BLaER1 (cell line): ENCODE results near the gene PFDN5.

Source experiments
- H3K27ac ChIP-seq: shearing (Covaris generic); formaldehyde crosslinking; 2 replicates; pipeline ENCODE4 v1.8.1; 2022
- H3K27me3 ChIP-seq: shearing (Covaris generic); formaldehyde crosslinking; 2 replicates; pipeline ENCODE4 v1.8.1; 2022
- H3K36me3 ChIP-seq: shearing (Covaris generic); formaldehyde crosslinking; 2 replicates; pipeline ENCODE4 v1.8.1; 2022
- H3K4me1 ChIP-seq: shearing (Covaris generic); formaldehyde crosslinking; 2 replicates; pipeline ENCODE4 v1.8.1; 2022
- H3K4me2 ChIP-seq: shearing (Covaris generic); formaldehyde crosslinking; 2 replicates; pipeline ENCODE4 v1.8.1; 2022
- H3K4me3 ChIP-seq: shearing (Covaris generic); formaldehyde crosslinking; 2 replicates; pipeline ENCODE4 v1.8.1; 2022
- H3K9ac ChIP-seq: shearing (Covaris generic); formaldehyde crosslinking; 2 replicates; pipeline ENCODE4 v1.8.1; 2022
- H3K9me3 ChIP-seq: shearing (Covaris generic); formaldehyde crosslinking; 2 replicates; pipeline ENCODE4 v1.8.1; 2022
- H4K20me1 ChIP-seq: shearing (Covaris generic); formaldehyde crosslinking; 2 replicates; pipeline ENCODE4 v1.8.1; 2022
- Cebpa-rat ChIP-seq: shearing (Covaris generic); IDR thresholded peaks from 2 replicates; pipeline ENCODE4 v1.8.1; 2022

PFDN5 gene

DNA sequence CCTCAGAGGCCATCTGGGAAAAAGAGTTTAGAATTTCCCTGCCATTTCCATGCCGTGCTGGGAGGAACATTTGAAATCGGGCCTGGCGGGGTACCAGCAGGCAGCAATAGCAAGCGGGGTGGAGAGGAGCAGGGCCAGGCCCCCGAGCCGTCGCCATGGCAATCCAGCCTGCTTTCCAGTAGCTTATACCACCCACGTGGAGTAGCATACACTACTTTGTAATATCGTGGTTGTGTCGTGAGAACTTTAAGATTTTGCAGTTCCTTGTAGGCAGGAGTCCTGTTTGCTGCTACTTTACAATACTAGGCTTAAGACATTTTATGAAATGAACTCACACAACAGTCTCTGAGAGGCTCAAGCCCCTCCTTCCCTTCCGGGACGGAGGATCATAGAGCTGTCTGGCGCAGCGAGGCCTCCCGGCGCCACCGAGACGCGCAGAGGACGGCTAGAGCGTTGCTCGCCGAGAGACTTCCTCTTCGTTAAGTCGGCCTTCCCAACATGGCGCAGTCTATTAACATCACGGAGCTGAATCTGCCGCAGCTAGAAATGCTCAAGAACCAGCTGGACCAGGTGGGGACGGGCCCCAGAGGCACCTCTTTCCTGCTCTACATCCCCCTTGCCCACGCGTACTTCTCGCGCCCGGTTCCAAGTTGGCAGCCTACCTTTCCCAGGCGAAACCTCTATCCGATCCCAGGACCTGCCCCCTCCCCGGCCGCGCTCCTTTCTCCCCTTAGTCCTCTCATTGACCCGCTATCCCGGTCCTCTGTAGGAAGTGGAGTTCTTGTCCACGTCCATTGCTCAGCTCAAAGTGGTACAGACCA lies at the start of gene PFDN5:
Gene PFDN5 (plus strand): TSS at position 473 of the 821 bp plus-strand sequence. CDS start 26 bp downstream, at position 499.
- 0 out of 2 replicates have a peak, but pooled peaks cover 4% of the 10 kb centered on the region for H4K20me1 ChIP-seq
- H3K27me3 ChIP-seq, result no peaks in the 10 kb centered on the region
- peak within 1 kb of the TSS; percentile 83 for H3K4me3 ChIP-seq
- peak within 1 kb of the TSS; percentile 96 for H3K4me2 ChIP-seq
- no peak for TF ChIP-seq Cebpa-rat
- H3K36me3 ChIP-seq, result peaks cover 61% of the 10 kb centered on the region
- no peaks in the 10 kb centered on the region for H3K9me3 ChIP-seq
- H3K27ac ChIP-seq, result peak within 1 kb of the TSS; percentile 75
- H3K9ac ChIP-seq, result peak within 1 kb of the TSS; percentile 88
- peaks cover 36% of the 10 kb centered on the region for H3K4me1 ChIP-seq

- H3K9ac ChIP-seq, result peak overlapping the region; percentile 85
- peak overlapping the region; percentile 82 for H3K27ac ChIP-seq
- H3K9me3 ChIP-seq, result no peaks in the 10 kb centered on the region
- peak overlapping the region; percentile 98 for H3K4me2 ChIP-seq
- H3K4me1 ChIP-seq, result peaks cover 51% of the 10 kb centered on the region
- H3K36me3 ChIP-seq, result peaks cover 24% of the 10 kb centered on the region
- H3K27me3 ChIP-seq, result no peaks in the 10 kb centered on the region
- no peak for TF ChIP-seq Cebpa-rat
- no peaks in the 10 kb centered on the region for H4K20me1 ChIP-seq
- H3K4me3 ChIP-seq, result peak overlapping the region; percentile 90
Measured at GRCh38 chr12:53251477-53252348, 43.6 kb upstream of the PFDN5 start.

DNA sequence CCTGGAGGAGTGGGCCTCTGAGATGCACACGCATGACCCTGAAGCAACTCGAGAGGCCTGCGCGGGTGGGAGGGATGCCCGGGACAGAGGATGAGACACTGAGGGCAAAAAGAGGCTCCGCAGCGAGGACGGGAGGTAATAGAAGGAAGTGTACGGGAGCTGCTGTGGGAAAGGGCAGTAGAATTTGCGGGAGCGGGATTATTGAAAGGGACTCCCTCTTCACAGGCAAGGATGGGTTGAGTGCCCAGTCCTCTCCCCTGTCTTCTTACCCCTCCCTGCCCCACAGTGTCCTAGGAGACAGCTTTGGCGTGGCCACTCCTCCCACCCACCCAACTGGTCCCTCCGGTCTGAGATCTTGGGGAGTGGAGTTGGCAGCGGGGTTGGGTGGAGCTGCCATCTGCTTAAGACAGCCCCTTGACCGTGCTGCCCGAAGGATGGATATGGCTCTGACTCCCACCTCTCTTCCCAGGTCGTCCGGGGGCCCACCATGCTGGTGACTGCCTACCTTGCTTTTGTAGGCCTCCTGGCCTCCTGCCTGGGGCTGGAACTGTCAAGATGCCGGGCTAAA lies 42.9 kb upstream of the PFDN5 start:
- Histone ChIP-seq H3K36me3 (peaks cover 24% of the 10 kb centered on the region), H4K20me1 (no peaks in the 10 kb centered on the region), H3K4me1 (peaks cover 52% of the 10 kb centered on the region), H3K9me3 (no peaks in the 10 kb centered on the region), H3K4me2 (peak overlapping the region; percentile 98), H3K27ac (peak overlapping the region; percentile 82), H3K4me3 (peak overlapping the region; percentile 90), H3K27me3 (no peaks in the 10 kb centered on the region), H3K9ac (peak overlapping the region; percentile 85)
- TF ChIP-seq Cebpa-rat, result no peak

GRCh38 chr12:53253298-53253697 lies 42.0 kb upstream of the PFDN5 start:
- H3K4me1 ChIP-seq, result peaks cover 58% of the 10 kb centered on the region
- H3K4me3 ChIP-seq, result peak overlapping the region; percentile 90
- H3K9ac ChIP-seq, result peak overlapping the region; percentile 85
- peak overlapping the region; percentile 98 for H3K4me2 ChIP-seq
- no peak for TF ChIP-seq Cebpa-rat
- no peaks in the 10 kb centered on the region for H3K9me3 ChIP-seq
- H3K27ac ChIP-seq, result peak overlapping the region; percentile 82; the same call in 1 of the 2 replicates
- H3K36me3 ChIP-seq, result peaks cover 24% of the 10 kb centered on the region
- H4K20me1 ChIP-seq, result no peaks in the 10 kb centered on the region
- H3K27me3 ChIP-seq, result no peaks in the 10 kb centered on the region

- Histone ChIP-seq H3K9ac (no peak overlapping the region), H3K4me1 (peaks cover 75% of the 10 kb centered on the region)
Measured at GRCh38 chr12:53254816-53255545, 40.4 kb upstream of the PFDN5 start.

DNA sequence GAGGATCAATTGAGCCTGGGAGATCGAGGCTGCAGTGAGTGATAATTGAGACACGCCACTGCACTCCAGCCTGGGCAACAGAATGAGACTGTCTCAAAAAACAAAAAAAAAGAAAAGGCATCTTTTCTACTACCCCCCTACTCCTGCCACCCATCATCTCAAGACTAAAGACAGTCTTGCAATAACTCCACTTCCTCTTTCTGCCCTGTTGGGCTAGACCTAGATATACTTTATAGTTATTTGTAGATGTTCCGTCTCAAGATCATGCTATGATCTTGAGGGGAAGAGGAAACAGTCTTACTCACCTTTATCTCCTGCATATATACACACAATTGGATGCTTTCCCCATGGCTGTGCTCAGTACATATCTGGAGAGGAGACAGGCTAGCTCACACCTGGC lies 39.3 kb upstream of the PFDN5 start:
- no peaks in the 10 kb centered on the region for H3K9me3 ChIP-seq
- no peaks in the 10 kb centered on the region for H3K27me3 ChIP-seq
- no peak for TF ChIP-seq Cebpa-rat
- peaks cover 79% of the 10 kb centered on the region for H3K4me1 ChIP-seq
- no peak overlapping the region for H3K4me3 ChIP-seq
- no peak overlapping the region for H3K9ac ChIP-seq
- peak overlapping the region; percentile 18 for H3K4me2 ChIP-seq
- H3K27ac ChIP-seq, result no peak overlapping the region
- peaks cover 24% of the 10 kb centered on the region for H3K36me3 ChIP-seq
- H4K20me1 ChIP-seq, result no peaks in the 10 kb centered on the region

More at GRCh38 chr12:53254816-53255545, 40.4 kb upstream of the PFDN5 start:
- Histone ChIP-seq H3K36me3 (peaks cover 24% of the 10 kb centered on the region), H3K27me3 (no peaks in the 10 kb centered on the region), H3K4me2 (peak overlapping the region; percentile 18), H3K27ac (no peak overlapping the region), H3K9me3 (no peaks in the 10 kb centered on the region), H3K4me3 (no peak overlapping the region), H4K20me1 (no peaks in the 10 kb centered on the region)
- TF ChIP-seq Cebpa-rat, result no peak

- Histone ChIP-seq H3K9me3 (no peaks in the 10 kb centered on the region), H3K4me1 (peaks cover 58% of the 10 kb centered on the region), H3K4me2 (peak overlapping the region; percentile 71), H3K9ac (peak overlapping the region; percentile 22; the same call in 1 of the 2 replicates), H4K20me1 (no peaks in the 10 kb centered on the region), H3K27ac (0 out of 2 replicates have a peak overlapping the region, but pooled peaks have one; percentile 28), H3K36me3 (peaks cover 16% of the 10 kb centered on the region), H3K4me3 (no peak overlapping the region), H3K27me3 (no peaks in the 10 kb centered on the region)
- no peak for TF ChIP-seq Cebpa-rat
Measured at GRCh38 chr12:53258541-53259539, 36.5 kb upstream of the PFDN5 start.

DNA sequence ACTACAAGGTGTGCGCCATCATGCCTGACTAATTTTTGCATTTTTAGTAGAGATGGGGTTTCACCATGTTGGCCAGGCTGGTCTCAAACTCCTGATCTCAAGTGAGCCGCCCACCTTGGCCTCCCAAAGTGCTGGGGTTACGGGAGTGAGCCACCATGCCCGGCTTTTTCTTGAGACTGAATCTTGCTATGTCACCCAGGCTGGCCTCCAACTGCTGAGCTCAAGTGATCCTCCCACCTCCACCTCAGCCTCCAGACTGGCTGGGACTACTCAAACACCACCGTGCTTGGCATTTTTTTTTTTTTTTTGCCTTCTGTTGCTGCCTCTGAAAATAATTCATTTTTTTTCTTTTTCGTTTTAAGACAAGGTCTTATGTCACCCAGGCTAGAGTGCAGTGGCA lies 35.5 kb upstream of the PFDN5 start:
- Histone ChIP-seq H3K27ac (no peak overlapping the region), H3K36me3 (peaks cover 5% of the 10 kb centered on the region), H3K27me3 (no peaks in the 10 kb centered on the region), H3K4me1 (peaks cover 47% of the 10 kb centered on the region), H3K4me3 (no peak overlapping the region), H4K20me1 (no peaks in the 10 kb centered on the region), H3K4me2 (peak overlapping the region; percentile 71), H3K9me3 (no peaks in the 10 kb centered on the region), H3K9ac (no peak overlapping the region)
- TF ChIP-seq Cebpa-rat, result no peak
